ENCODE results near the gene FOXI2.

The FOXI2 gene

DNA sequence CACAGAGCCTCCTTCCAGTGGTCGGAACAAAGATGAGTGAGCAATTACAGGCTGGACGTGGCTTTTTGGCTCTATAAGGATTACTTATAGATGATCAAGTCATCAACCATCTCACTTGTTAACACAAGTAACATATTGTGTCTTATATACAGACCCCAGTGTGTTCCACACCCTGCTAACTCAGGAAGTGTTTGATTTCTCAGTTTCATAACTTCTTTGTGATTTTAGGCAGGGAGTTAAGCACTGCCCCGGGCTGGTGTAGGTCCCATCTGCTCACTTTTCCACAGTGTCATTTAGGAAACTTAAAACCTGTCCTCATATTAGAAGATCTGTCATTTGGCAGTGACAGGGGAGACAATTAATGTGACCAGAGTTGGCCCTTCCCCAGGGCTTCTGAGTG, 6.2 kb downstream of the FOXI2 start:
- DNase-seq (ENCODE audit: low read depth in 2 of 2), result no peak

DNA sequence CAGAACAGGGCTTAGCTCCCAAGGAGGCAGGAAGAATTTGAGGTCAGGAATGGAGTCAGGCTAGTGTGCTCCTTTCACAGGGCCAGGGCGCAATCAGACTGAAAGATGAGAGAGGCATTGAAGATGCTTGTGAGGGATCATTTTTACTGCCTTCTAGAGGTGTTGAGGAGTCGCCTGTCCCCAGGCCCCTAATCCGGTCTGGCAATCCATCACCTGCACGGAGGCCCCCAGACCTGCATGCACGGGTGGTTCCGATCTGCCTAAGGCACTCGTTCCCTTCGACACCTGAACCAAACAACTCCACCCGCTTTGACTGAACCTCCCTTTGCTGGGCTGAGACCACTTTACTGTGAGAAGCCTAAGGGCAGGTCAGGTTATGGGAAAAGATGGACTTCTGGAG, 8.0 kb downstream of the FOXI2 start:
- DNase-seq (ENCODE audit: low read depth in 2 of 2), result no peak

DNA sequence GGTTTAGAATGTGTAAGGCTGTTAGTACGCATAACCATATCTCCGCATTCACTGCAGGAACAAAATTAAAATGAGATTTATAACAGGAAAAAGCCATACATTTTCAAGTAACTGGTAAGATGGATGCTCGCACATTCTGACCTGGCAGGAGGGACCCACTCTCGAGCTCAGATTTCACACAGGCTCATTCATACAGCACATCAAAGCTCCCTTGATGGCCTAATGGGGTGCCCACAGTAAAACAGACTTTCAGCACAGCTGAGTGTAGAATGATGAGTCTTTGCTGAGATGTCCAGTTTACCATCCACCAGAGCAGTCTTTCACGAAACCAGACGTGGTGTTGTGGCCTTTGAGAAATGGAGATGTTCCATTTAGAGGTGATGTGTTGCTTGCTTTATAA, 8.9 kb downstream of the FOXI2 start:
- no peak for DNase-seq (ENCODE audit: low read depth in 2 of 2)

DNA sequence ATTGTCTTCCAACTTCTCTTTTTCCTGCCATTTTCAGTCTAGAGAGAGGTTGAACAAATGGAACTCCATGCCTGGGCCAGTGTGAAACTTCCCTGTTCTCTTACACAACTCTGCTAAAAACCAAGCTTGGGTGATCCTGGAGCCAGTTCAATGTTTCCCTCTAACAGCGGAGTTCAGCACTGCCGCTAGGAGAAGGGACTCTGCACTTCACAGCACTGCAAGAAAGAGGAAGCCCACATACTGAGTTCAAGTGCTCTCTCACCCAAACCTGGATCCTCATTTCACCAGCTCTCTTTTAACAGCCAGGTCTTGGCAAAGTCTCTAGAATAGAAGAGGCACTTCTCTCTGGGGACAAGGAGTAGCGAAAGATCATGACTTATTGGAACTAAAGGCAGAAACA, 18.8 kb downstream of the FOXI2 start:
- DNase-seq (ENCODE audit: low read depth in 2 of 2), result no peak

DNA sequence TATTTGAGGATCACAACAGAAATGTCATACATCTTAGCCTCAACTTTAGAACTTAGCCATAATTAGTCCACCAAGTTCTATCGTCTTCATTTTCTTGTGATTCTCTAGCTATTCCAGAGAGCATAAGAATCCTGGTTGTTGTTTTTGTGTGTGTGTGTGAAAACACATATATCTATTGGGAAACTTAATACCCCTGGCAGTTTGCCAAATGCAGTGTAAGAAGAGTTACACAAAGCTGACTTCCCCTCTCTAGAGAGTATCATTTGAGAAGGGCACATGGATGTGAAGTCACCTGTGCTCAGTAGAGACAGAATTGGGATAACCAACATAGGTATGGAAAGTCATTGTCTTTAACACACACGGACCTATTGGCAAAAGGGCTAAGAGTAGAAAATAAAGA, 19.3 kb downstream of the FOXI2 start:
- no peak for DNase-seq (ENCODE audit: low read depth in 2 of 2)

DNA sequence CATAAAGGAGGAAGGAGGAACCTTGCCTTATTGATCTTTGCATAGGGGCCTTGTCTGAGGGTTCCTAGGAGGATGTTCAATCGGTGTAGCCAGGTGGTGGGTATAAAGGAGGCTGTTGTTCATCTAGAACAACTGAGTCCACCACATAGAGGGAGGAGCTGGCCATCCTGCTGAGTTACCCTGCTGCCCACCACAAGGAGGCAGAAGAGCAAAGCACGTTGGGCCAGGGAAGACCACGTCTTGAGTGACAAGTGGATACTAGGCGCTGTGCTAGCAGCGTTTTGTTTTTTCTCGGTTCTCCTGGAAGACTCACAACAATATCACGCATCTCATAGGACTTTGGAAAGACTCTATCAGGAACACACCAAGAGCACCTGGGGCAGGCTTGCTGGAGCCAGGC, 20.0 kb downstream of the FOXI2 start:
- no peak for DNase-seq (ENCODE audit: low read depth in 2 of 2)

DNA sequence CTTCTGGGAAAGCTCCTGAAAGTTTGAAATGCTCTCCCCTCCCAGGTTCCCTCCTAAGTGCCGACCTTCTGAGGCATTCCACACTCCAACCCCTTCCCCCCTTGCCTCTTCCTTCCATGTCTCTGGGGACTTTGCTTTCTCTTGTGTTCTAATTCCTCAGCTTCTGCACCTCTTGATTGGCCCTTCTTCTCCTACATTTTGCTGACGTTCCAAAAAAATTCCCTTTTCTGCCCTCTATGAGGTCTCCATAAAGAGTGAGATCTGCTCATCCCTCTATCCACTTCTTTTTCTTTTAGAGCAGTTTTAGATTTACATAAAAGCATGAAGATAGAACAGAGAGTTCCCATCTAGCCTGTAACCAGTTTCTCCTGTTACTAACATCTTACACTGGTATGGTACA, 22.3 kb downstream of the FOXI2 start:
- no peak for DNase-seq (ENCODE audit: low read depth in 2 of 2)

DNA sequence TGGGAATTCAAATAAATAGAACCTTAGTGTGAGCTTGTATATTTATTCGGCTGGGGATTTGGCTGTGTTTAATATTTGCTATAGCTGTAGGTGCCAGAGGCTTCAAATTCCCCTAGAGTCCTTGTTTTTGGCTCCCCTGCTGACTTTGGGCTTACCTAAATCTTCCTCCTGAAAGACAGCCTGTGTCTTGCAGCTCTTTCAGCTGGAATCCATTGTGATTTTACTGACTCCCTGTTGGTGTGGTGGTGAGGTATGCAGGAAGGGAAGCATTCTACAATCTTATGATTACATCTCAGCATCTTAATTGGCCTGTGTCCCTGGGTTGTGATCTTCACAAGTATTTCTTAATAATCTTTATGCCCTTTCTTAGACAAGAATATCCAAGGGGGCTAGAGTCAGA, 25.9 kb downstream of the FOXI2 start:
- DNase-seq (ENCODE audit: low read depth in 2 of 2), result no peak

DNA sequence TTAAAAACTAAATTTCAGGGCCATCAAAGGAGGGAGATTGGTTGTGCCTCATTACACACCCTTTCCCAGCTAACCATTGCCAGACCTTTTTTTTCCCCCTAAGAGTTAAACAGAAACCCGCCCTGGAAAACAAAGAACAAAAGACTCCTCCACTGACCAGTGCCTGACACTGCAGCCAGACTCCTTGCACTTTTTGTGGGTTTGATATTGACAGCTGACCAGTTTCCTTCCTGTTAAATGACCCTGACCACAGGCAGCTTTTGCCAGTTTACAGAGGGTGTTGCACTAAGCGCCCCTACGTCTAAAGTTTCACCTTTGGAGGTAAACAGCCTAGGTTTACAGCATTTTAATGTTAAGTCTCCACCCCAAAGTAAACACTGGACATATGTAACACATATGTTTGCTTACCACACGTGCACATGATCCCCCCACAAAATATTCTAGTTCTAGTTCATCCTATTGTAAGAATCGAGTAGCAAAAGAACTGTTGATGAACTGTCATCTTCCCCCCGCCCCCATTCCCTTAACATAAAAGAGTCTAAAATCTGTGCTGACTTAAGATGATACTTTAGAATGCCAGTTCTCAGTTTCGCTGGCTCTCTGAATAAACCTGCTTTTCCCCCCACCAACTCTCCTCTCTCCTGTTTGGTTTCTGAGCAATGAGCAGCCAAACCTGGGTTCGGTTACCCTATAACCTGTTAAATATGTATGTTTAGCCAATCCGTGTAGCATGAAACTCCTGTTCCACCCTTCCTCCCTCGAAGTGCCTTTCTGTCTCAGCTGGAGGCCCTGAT, 38.0 kb downstream of the FOXI2 start:
- no peak for DNase-seq (ENCODE audit: low read depth in 2 of 2)

DNA sequence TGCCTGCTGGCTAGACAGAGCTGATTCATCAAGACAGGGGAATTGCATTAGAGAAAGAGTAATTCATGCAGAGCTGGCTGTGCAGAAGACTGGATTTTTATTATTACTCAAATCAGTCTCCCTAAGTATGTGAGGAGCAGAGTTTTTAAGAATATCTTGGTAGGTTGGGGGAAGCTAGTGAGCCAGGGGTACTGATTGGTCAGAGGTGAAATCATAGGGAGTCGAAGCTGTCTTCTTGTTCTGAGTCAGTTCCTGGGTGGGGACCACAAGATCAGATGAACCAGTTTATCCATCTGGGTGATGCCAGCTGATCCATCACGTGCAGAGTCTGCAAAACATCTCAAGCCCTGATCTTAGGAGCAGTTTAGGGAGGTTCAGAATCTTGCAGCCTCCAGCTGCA, 39.8 kb downstream of the FOXI2 start:
- DNase-seq (ENCODE audit: low read depth in 2 of 2), result no peak

DNA sequence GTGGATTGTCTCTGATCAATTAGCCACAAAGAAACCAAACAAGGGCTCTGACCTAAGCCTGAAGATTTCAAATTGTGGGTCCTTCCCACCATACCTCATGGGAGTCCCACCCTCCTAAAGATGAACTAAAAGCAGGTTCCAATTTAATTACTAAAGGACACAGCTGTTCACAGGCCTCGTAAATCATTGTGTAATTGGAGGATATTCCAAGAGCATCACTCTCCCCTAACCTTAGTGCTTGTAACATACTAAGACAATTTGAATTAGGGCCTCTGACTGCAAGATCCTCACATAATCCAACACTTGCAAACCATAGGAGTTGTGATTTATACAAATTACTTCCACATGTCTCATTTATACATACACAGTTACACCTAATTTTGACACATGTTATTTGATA, 44.4 kb downstream of the FOXI2 start:
- DNase-seq (ENCODE audit: low read depth in 2 of 2), result no peak

DNA sequence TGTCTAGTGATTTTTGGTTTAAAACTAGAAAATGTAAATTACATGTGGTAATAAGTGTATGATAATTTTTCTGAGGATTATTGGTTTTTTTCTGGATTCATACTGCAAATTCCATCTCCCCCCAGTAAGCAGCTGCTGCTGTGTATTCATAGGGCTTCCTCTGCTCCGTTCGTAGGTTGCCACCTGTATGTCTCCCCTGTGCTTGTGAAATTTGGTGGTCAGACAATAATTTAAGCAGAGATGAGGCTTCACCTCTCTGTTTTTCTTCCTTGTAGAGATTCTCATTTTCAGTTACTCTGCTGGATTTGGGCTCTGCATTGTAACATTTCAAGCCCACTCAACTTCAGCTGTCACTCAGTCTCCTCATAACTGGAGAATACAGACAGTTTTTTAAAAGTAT, 50.9 kb downstream of the FOXI2 start:
- no peak for DNase-seq (ENCODE audit: low read depth in 2 of 2)

DNA sequence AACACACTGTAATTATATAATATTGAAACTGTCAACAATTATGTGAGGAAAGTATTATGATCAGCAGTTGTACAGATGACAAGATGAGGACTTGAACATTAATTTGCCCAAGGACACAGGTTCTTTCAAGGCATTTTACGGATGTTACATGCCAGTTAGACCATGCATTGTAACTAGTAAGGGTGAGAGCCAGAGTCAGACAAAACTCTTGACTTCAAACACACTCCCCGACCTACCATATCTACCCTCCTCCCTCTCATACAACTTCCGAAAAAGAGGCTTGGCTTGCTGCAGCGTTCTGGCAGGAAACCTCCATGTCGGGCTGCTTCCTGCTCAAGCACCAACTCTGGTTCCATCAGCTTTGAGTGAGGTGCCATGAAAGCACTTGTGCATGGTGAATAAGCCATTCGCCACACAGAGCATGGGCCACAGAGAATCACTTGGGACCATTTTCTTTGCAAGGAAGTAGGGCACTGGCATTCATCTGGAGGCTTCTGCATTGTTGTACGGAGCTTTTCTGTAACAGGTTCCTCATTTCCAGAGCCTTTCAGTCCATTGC, 53.2 kb downstream of the FOXI2 start:
- no peak for DNase-seq (ENCODE audit: low read depth in 2 of 2)
